Retinal pigment epithelial cell (primary cell): ENCODE results near the gene NUDT4.
"Not testable (repeated sequence)": the region's sequence is repeated elsewhere in the genome, so short reads cannot be mapped to it uniquely, and the experiment has no call there.

Experiments
- DNase-seq: peaks from one replicate; pipeline ENCODE4 v3.0.0-alpha.2; 2010; ENCODE audit warnings: low read depth
- H3K4me3 ChIP-seq: 2 replicates; pipeline ENCODE4 v1.5.1; 2011; ENCODE audit warnings: mild to moderate bottlenecking, low read length, control low read depth, moderate library complexity
- TF ChIP-seq, protein P1 (sequence below): conservative IDR thresholded peaks from 2 replicates; pipeline ENCODE4 v1.5.1; 2011; ENCODE audit warnings: low read depth, low read length, control low read depth, inconsistent platforms

The NUDT4 gene

DNA sequence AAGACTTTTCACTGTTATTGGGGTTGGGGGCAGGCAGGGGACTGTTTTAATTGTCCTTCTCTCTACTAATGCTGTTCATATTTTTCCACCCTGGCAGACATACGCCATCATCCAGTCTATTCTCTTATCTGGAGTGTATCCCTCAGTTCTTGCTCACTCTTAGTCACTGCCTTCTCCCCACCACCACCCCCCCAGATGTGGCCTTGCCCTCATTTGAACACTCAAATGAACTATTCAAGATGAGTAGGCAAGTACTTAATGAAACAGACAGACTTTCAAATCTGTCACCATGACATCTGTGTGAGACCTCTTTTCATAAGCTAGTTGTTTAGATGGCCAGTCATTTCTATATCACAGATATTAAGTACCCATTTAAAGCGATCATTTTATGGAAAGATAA lies 10.1 kb downstream of the NUDT4 start:
- H3K4me3 ChIP-seq: no peak overlapping the region

DNA sequence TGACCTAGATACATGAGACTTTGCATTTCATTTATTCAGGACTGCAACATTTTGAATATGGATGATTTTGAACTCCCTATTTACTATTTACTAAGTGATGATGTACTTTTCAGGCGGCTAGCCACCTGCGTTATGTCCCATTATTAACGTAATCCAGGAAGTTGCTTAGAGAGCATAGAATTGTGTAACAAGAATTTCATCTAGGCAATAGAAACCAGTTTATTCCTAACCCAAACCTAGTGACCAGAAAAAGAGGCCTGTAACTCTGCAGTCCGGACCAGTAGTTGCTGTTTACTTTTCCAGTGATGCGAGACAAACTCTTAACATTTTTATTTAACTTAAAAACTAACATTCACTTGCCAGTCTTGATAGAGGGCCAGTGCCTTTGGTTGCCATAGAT lies 12.3 kb downstream of the NUDT4 start:
- no peak overlapping the region for H3K4me3 ChIP-seq
- DNase-seq: no peak
- TF ChIP-seq, protein P1, sequence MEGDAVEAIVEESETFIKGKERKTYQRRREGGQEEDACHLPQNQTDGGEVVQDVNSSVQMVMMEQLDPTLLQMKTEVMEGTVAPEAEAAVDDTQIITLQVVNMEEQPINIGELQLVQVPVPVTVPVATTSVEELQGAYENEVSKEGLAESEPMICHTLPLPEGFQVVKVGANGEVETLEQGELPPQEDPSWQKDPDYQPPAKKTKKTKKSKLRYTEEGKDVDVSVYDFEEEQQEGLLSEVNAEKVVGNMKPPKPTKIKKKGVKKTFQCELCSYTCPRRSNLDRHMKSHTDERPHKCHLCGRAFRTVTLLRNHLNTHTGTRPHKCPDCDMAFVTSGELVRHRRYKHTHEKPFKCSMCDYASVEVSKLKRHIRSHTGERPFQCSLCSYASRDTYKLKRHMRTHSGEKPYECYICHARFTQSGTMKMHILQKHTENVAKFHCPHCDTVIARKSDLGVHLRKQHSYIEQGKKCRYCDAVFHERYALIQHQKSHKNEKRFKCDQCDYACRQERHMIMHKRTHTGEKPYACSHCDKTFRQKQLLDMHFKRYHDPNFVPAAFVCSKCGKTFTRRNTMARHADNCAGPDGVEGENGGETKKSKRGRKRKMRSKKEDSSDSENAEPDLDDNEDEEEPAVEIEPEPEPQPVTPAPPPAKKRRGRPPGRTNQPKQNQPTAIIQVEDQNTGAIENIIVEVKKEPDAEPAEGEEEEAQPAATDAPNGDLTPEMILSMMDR: no peak

More for the DNA sequence above, 10.1 kb downstream of the NUDT4 start:
- no peak for DNase-seq
- TF ChIP-seq, protein P1: no peak

DNA sequence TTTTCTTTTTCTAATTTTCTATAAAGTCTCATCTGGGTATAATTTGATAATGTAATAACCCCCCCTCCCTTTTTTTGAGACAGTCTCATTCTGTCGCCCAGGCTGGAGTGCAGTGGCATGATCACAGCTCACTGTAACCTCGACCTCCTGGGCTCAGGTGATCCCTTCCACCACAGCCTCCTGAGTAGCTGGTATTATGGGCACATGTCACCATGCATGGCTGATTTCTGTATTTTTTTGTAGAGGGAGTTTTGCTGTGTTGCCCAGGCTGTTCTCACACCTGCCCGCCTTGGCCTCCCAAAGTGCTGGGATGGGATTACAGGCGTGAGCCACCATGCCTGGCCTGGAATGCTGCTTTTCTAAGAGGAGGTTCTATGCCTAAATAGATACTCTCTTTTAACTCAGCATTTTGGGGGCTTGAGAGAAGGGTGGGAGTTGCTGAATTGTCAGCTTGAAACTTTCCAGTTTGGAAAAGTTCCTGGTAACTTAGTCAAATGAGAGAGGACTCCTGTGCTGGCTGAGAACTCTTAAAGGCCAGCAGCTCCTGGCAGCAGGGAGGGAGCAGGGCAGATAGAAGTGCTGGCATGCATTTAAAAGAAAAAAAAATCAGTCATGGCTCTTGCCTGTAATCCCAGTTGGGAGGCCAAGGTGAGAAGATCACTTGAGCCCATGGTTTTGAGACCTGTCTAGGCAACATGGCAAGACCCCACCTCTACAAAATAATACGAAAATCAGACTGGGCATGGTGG lies 13.0 kb downstream of the NUDT4 start:
- DNase-seq: no peak
- no peak overlapping the region for H3K4me3 ChIP-seq
- TF ChIP-seq, protein P1: no peak

DNA sequence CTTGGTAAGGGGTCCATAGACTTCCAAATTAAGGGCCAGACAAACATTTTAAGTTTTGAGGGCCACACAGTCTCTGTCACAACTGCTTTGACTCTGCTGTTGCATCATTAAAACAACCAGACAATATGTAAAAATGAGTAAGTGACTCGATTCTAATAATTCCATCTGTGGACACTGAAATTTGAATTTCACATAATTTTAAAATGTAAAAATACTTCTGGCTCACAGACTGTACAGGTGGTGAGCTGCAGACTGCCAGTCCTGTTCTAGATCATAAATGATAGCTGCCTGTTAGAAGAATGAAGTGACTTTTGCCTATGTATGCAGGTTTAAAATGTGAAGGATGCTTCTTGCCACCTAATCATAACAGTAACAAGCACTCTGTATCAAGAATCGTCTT lies 15.7 kb downstream of the NUDT4 start:
- no peak overlapping the region for H3K4me3 ChIP-seq
- TF ChIP-seq, protein P1: no peak
- DNase-seq: no peak

DNA sequence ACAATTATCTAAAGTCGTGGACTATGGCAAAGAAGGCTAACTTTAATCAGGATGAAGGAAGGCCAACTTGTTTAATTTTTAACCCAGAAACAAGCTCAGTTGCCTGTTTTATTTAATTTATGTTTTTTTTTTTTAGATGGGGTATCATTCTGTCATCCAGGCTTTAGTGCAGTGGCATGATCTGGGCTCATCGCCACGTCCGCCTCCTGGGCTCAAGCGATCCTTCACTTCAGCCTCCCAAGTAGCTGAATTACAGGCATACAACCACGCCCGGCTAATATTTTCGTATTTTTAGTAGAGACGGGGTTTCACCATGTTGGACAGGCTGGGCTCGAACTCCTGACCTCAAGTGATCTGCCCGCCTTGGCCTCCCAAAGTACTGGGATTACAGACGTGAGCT lies 19.7 kb downstream of the NUDT4 start:
- DNase-seq: no peak
- H3K4me3 ChIP-seq: no peak overlapping the region
- TF ChIP-seq, protein P1: no peak

DNA sequence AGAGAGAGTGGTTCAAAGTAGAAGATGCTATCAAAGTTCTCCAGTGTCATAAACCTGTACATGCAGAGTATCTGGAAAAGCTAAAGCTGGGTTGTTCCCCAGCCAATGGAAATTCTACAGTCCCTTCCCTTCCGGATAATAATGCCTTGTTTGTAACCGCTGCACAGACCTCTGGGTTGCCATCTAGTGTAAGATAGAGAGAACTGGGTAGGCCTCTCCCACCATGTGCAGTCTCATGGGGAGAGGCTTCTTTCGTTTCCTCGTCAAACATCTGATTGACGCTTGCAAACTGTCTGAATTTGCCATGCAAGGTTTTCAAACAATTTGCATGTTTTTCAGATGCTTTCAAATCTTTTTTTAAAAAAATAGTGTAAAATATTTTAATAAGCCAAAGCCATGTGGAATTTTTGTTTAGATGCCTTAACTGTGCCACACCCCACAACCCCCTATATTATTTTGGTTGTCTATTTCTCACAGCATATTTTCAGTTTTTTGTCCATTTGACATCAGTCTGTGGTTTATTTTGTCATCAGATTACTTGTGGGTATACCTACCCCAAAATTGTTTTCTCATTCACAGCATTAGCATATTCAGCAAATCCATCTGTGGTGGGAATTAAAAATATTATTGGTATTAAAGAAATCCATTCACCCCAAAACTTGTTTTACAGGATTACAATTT lies 21.6 kb downstream of the NUDT4 start:
- not testable (repeated sequence) for H3K4me3 ChIP-seq, DNase-seq

DNA sequence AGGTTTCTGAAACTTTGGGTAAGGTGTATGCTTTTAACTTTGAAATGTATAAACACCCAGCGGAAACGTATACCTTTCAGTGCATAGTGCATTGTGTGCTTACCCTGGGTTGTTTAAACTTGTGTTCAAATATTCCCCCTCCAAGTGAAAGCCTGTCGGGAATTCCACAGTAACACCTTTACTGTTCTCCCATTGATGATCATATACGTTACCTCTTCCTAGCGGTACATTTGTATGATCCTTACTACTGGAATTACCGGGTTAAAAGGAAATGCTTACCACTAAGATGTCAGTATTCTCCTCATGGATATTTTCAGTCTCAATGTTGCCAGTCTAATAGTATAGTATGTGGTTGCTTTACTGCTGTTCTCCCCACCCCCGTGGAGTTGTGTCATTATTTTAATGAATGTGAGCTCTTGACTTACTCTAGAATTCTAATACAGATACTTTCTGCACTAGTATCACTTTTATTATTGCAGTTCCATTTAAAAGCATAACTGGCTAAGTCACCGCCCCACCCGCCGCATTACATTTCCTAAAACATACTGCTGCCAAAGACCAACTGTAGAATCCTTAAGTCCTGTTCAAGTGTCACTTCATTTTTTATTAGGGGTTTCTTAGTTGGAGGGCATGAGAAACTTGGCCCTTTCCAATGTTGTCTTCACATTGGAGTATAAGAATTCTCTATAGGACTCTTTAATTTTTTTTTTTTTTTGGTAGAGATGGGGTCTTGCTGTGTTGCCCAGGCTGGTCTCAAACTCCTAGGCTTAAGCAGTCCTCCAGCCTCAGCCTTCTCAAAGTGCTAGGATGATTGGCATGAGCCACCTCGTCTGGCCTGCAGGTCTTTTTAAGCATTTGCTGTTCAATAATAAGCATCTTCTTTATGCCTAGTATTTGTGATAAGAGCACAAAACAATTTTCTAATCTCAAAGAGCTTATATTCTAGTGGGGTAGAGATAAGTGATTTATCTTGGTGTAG lies 24.9 kb downstream of the NUDT4 start:
- no peak for DNase-seq
- TF ChIP-seq, protein P1: no peak
- H3K4me3 ChIP-seq: no peak overlapping the region
